Measurements from ENCODE around the gene PBX3.

DNA sequence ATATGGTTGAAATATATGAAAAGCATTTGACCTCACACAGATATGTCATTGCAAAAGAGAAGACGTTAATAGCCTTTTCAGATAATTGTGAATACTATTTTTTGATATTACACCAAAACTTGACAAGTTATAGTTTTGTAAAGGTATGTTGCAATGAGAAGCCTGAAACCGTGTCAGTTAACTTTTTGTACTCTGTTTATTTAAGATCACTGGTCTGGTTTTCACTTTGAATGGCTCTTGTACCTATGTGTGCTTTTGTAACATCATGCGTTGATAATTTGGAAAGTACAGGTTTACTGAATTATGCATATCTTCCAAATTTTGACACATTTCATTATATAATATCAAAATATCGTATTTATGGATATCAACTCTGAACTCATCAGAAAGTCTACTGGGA is 177.2 kb downstream of the PBX3 start:
- TF ChIP-seq YY1 (IDR thresholded peaks at IDR 0.05; ENCODE audit: insufficient read depth, insufficient read length) (no peak), ZNF274 (IDR thresholded peaks at IDR 0.05; ENCODE audit: low read depth, low read length) (no peak), SUZ12 (IDR thresholded peaks at IDR 0.05; ENCODE audit: extremely low read depth, insufficient read depth, insufficient read length) (no peak)

All from NT2/D1 (cell line).